ENCODE results near the gene ARHGEF19. TPM values are rescaled to one million over a fixed set of nuclear protein-coding genes. Genes with fewer than 3 reads are reported as not detected.

Gene ARHGEF19
- total and polyA plus RNA-seq, 2 of the 13 experiments (the other 11 are each of a cell fraction or from before 2014, with no cell fraction given), result 1.7 to 1.8 TPM

GRCh38 chr1:16206547-16207317 is 5.7 kb downstream of the ARHGEF19 start (continued):
- TF ChIP-seq BCL3 (CRISPR knock-in tag; IDR thresholded peaks at IDR 0.05) (peak; percentile 56; the same call in 1 of the 2 replicates), HDAC1 (CRISPR knock-in tag; IDR thresholded peaks at IDR 0.05) (peak; percentile 64), ZKSCAN5 (CRISPR knock-in tag; IDR thresholded peaks at IDR 0.05) (no peak), SP2 (CRISPR knock-in tag; IDR thresholded peaks at IDR 0.05) (peak; percentile 65), RBM39 (IDR thresholded peaks at IDR 0.05; ENCODE audit: low read depth, low read length, poor library complexity, severe bottlenecking) (peak; percentile 58), THAP9 (CRISPR knock-in tag; IDR thresholded peaks at IDR 0.05; ENCODE audit: borderline replicate concordance) (no peak), ARID3A (IDR thresholded peaks at IDR 0.05; ENCODE audit: low read depth, low read length) (no peak), TAF1 (CRISPR knock-in tag; IDR thresholded peaks at IDR 0.05) (peak; percentile 78; the same call in 1 of the 2 replicates), ZNF30 (CRISPR knock-in tag; IDR thresholded peaks at IDR 0.05) (no peak), ETV6 (CRISPR knock-in tag; conservative IDR thresholded peaks at IDR 0.05) (no peak), SP4 (CRISPR knock-in tag; IDR thresholded peaks at IDR 0.05) (peak; percentile 83), SSRP1 (CRISPR knock-in tag; IDR thresholded peaks at IDR 0.05) (0 out of 2 replicates have a peak, but pooled peaks have one; percentile 37), THAP8 (CRISPR knock-in tag; IDR thresholded peaks at IDR 0.05; ENCODE audit: borderline replicate concordance) (no peak), ZSCAN21 (CRISPR knock-in tag; IDR thresholded peaks at IDR 0.05; ENCODE audit: borderline replicate concordance) (peak; percentile 58; the same call in 1 of the 2 replicates), NFYC (CRISPR knock-in tag; IDR thresholded peaks at IDR 0.05) (peak; percentile 67), CAMTA2 (CRISPR knock-in tag; IDR thresholded peaks at IDR 0.05; ENCODE audit: borderline replicate concordance) (no peak), ATF2 (CRISPR knock-in tag; IDR thresholded peaks at IDR 0.05) (no peak), ZNF234 (CRISPR knock-in tag; conservative IDR thresholded peaks at IDR 0.05) (no peak), ELF1 (CRISPR knock-in tag; IDR thresholded peaks at IDR 0.05) (peak; percentile 6; the same call in 1 of the 2 replicates), ZNF879 (CRISPR knock-in tag; IDR thresholded peaks at IDR 0.05) (no peak), ZNF562 (CRISPR knock-in tag; IDR thresholded peaks at IDR 0.05; ENCODE audit: borderline replicate concordance) (no peak)

Data from HepG2 (cell line).